HepG2 (cell line): ENCODE data around the gene SH3BP2. TPM values are rescaled to one million over a fixed set of nuclear protein-coding genes. Genes with fewer than 3 reads are reported as not detected.

Source experiments
- ATAC-seq: fragments of 200-7000 bp; cut with Tn5 transposase; 3 replicates; pipeline ENCODE4 v1.9.1; 2020; ENCODE audit warnings: mild to moderate bottlenecking, moderate library complexity
- BruUV-seq: library from RNA; stranded (reverse); fragments of 400-500 nt; replicated peaks from 2 replicates; lab custom pipeline; 2021; lab: Mats Ljungman, UMichigan
- CTCF ChIA-PET: fragments of 300-600 bp; formaldehyde crosslinking; extraction: SDS; loops from one replicate; lab custom pipeline; 2021; ENCODE audit warnings: low total read pairs, inconsistent platforms, low intra/inter-chr PET ratio; lab: Yijun Ruan, JAX
- POLR2A ChIA-PET: fragments of 350-600 bp; sonication (Branson Sonifier 250); formaldehyde crosslinking; loops from one replicate; lab custom pipeline; 2020; ENCODE audit warnings: antibody characterized with exemption, inconsistent platforms; lab: Yijun Ruan, JAX
- DNase-seq: peaks from one replicate; pipeline ENCODE4 v3.0.0-alpha.2; 2015; ENCODE audit warnings: low spot score
- FAIRE-seq: peaks from 3 replicates; lab custom pipeline; 2011; peaks lifted over from hg19 to GRCh38; lab: Jason Lieb, UNC
- H2AFZ ChIP-seq: one replicate; pipeline ENCODE4 v1.6.1; 2011; ENCODE audit warnings: low read length, inconsistent platforms
- H3K27ac ChIP-seq: fragments of 300-600 bp; 3 replicates; pipeline ENCODE4 v1.8.0; 2011; ENCODE audit warnings: mixed run types, mild to moderate bottlenecking, mixed read lengths, low read length, inconsistent platforms; ENCODE audit not compliant: insufficient read depth; ENCODE audit errors: extremely low read length
- H3K27me3 ChIP-seq, 2 experiments: fragments of 200-600 bp in 1 of 2; 2 replicates in 1 of 2; 3 replicates in 1 of 2; pipeline versions ENCODE4 v1.6.0 to v1.8.0; 2011; ENCODE audit warnings: low read length in 2 of 2, mild to moderate bottlenecking in 2 of 2, moderate library complexity in 2 of 2, inconsistent platforms in 1 of 2; ENCODE audit not compliant: insufficient read depth in 2 of 2, control insufficient read depth in 1 of 2
- H3K36me3 ChIP-seq, 2 experiments: fragments of 200-600 bp in 1 of 2; replicated peaks in 1 of 2; 2 replicates in 1 of 2; 3 replicates in 1 of 2; pipeline versions ENCODE4 v1.5.1 to v1.8.0; 2011; ENCODE audit warnings: low read length in 2 of 2, inconsistent platforms in 1 of 2; ENCODE audit not compliant: insufficient read depth in 2 of 2, control insufficient read depth in 1 of 2
- H3K4me1 ChIP-seq: 2 replicates; pipeline ENCODE4 v1.5.1; 2012; ENCODE audit warnings: low read length, inconsistent platforms; ENCODE audit not compliant: insufficient read depth
- H3K4me2 ChIP-seq: 2 replicates; pipeline ENCODE4 v1.6.0; 2011; ENCODE audit warnings: low read depth, low read length, inconsistent platforms
- H3K4me3 ChIP-seq, 3 experiments: fragments of 200-600 bp in 1 of 3; sonication (generic), shearing (Covaris generic) in 1 of 3; replicated peaks in 1 of 3; 2 replicates each; pipeline ENCODE4 v1.5.1; 2011 to 2016; ENCODE audit warnings: low read length in 3 of 3, inconsistent platforms in 2 of 3, low read depth in 2 of 3, mild to moderate bottlenecking in 2 of 3, control low read depth in 1 of 3, mixed read lengths in 1 of 3; ENCODE audit not compliant: insufficient read depth in 1 of 3
- H3K79me2 ChIP-seq: one replicate; pipeline ENCODE4 v1.6.1; 2011; ENCODE audit warnings: low read length, inconsistent platforms; ENCODE audit not compliant: insufficient read depth
- H3K9ac ChIP-seq: 2 replicates; pipeline ENCODE4 v1.6.0; 2011; ENCODE audit warnings: mild to moderate bottlenecking, low read depth, low read length, inconsistent platforms; ENCODE audit not compliant: insufficient read depth
- H3K9me3 ChIP-seq: 2 replicates; pipeline ENCODE4 v1.5.1; 2012; ENCODE audit warnings: mild to moderate bottlenecking, low read length
- H4K20me1 ChIP-seq: 2 replicates; pipeline ENCODE4 v1.6.0; 2011; ENCODE audit warnings: inconsistent platforms, mild to moderate bottlenecking, low read length, moderate library complexity; ENCODE audit not compliant: insufficient read depth
- BCLAF1 ChIP-seq: fragments of 450-650 bp; IDR thresholded peaks from 2 replicates; pipeline ENCODE4 v1.6.1; 2017; ENCODE audit warnings: mild to moderate bottlenecking
- GATA4 ChIP-seq: sonication (generic); IDR thresholded peaks from 2 replicates; pipeline ENCODE4 v1.6.1; 2016; ENCODE audit warnings: antibody characterized with exemption, low read depth, borderline replicate concordance
- HNRNPL ChIP-seq: fragments of 200-400 bp; formaldehyde crosslinking; IDR thresholded peaks from 2 replicates; pipeline ENCODE4 v1.6.1; 2017; ENCODE audit warnings: mild to moderate bottlenecking, low read depth, low read length
- KDM4B ChIP-seq: sonication (generic); formaldehyde crosslinking; IDR thresholded peaks from 2 replicates; pipeline ENCODE4 v1.4.0; 2020; ENCODE audit warnings: missing genetic modification reagents
- KDM6A ChIP-seq: IDR thresholded peaks from 2 replicates; pipeline ENCODE4 v1.6.1; 2016; ENCODE audit warnings: low read depth
- NCOA2 ChIP-seq: sonication (generic); formaldehyde crosslinking; IDR thresholded peaks from 2 replicates; pipeline ENCODE4 v1.8.0; 2022; ENCODE audit warnings: inconsistent platforms
- SIX1 ChIP-seq: sonication (generic); formaldehyde crosslinking; IDR thresholded peaks from 2 replicates; pipeline ENCODE4 v1.4.0; 2020; ENCODE audit warnings: missing genetic modification reagents, borderline replicate concordance
- SNAPC2 ChIP-seq: sonication (generic); formaldehyde crosslinking; IDR thresholded peaks from 2 replicates; pipeline ENCODE4 v1.8.1; 2022; ENCODE audit warnings: mild to moderate bottlenecking, missing genetic modification reagents
- SRY ChIP-seq: sonication (generic); formaldehyde crosslinking; IDR thresholded peaks from 2 replicates; pipeline ENCODE4 v1.8.0; 2022; ENCODE audit warnings: mild to moderate bottlenecking, missing genetic modification reagents
- TFDP2 ChIP-seq: sonication (generic); formaldehyde crosslinking; IDR thresholded peaks from 2 replicates; pipeline ENCODE4 v1.4.0; 2020; ENCODE audit warnings: missing genetic modification reagents
- THAP7 ChIP-seq: sonication (generic); formaldehyde crosslinking; IDR thresholded peaks from 2 replicates; pipeline ENCODE4 v1.8.1; 2023; ENCODE audit warnings: mild to moderate bottlenecking, missing genetic modification reagents
- ZNF577 ChIP-seq: sonication (generic); formaldehyde crosslinking; IDR thresholded peaks from 2 replicates; pipeline ENCODE4 v1.4.0; 2020; ENCODE audit warnings: mild to moderate bottlenecking, low read depth, missing genetic modification reagents, borderline replicate concordance
- ZNF773 ChIP-seq: sonication (generic); formaldehyde crosslinking; IDR thresholded peaks from 2 replicates; pipeline ENCODE4 v1.4.0; 2020; ENCODE audit warnings: missing genetic modification reagents, borderline replicate concordance
- ZNF792 ChIP-seq: IDR thresholded peaks from 2 replicates; pipeline ENCODE4 v1.6.1; 2016
- ZSCAN21 ChIP-seq: sonication (generic); formaldehyde crosslinking; IDR thresholded peaks from 2 replicates; pipeline ENCODE4 v1.8.0; 2022; ENCODE audit warnings: mild to moderate bottlenecking, missing genetic modification reagents, moderate library complexity, borderline replicate concordance
- WGBS: methylation state at CpG from one replicate; pipeline ENCODE4 v1.1.6; 2017; ENCODE audit warnings: low lambda C conversion rate; 5-methylcytosine and 5-hydroxymethylcytosine counted together
- in situ Hi-C: cut with HindIII; loops from 2 replicates; pipeline ENCODE4 v1.10.0; 2017; ENCODE audit warnings: low pct_unique_long_range_greater_than_20kb; ENCODE audit not compliant: extremely low pct_ligation_motif_present
- intact Hi-C: fragments of 100-400 bp; cut with micrococcal nuclease; formaldehyde crosslinking; loops from one replicate; pipeline ENCODE4 v1.10.0; 2022; ENCODE audit not compliant: unreplicated experiment
- polyA plus RNA-seq, 8 experiments: library from polyadenylated mRNA; depleted of rRNA in 3 of 8; stranded (reverse) in 7 of 8; unstranded in 1 of 8; fragments of >200 nt; fragmentation: Illumina TruSeq in 4 of 8; extraction: Trizol in 4 of 8; gene quantifications; 2 replicates each; pipeline versions ENCODE4 v1.2.1 to v1.2.3, GENCODE V29; 2011 to 2016; ENCODE audit warnings: low read depth in 4 of 8, missing spikeins in 1 of 8, mixed read lengths in 1 of 8; ENCODE audit not compliant: insufficient read depth in 1 of 8
- total RNA-seq, 5 experiments: library from RNA; depleted of rRNA; stranded (reverse); fragments of >200 nt; fragmentation: Illumina TruSeq; extraction: Trizol; gene quantifications; 2 replicates each; pipeline ENCODE4 v1.2.3, GENCODE V29; 2016; ENCODE audit warnings: low read depth in 1 of 5

The SH3BP2 gene
- total and polyA plus RNA-seq, 2 of the 13 experiments (the other 11 are each of a cell fraction or from before 2014, with no cell fraction given) = 16.9 to 34.5 TPM

- no peak for TF ChIP-seq BCLAF1
- TF ChIP-seq, all 625 proteins: peak for 22
These were observed 37.8 kb upstream of the SH3BP2 start (continued) for GRCh38 chr4:2754848-2755819.

- ChIA-PET POLR2A (interaction anchor here (0.8 to 1.8 kb wide), 6 partner anchors 11 to 45 kb away, joined by 3 to 20 read pairs (median 5); partner anchors contain the start of gene SH3BP2), CTCF (interaction anchor here (0.7 kb wide), 1 partner anchor 200 kb away, joined by 3 read pairs; no protein-coding TSS in a partner anchor)
- H3K4me2 ChIP-seq = peak within 1 kb of the TSS; percentile 95
- H3K9me3 ChIP-seq = no peaks in the 10 kb centered on the region
- BruUV-seq = no TSS peak
- in situ Hi-C loops = loop anchor here (5.0 kb wide), 1 partner anchor 36 kb away; the partner anchor contains the start of gene SH3BP2
- H3K9ac ChIP-seq = peak within 1 kb of the TSS; percentile 75
- H4K20me1 ChIP-seq = no peaks in the 10 kb centered on the region
- intact Hi-C loops = loop anchor here (1.0 to 10.0 kb wide), 2 partner anchors 35 to 109 kb away; no protein-coding TSS in a partner anchor
- peak; percentile 64 for DNase-seq
- H3K4me1 ChIP-seq = peaks cover 61% of the 10 kb centered on the region
- WGBS = 0% methylated on average over 6 of the region's 96 CpGs
- no peak within 1 kb of the TSS for H2AFZ ChIP-seq
- H3K27me3 ChIP-seq = no peaks in the 10 kb centered on the region
- peak within 1 kb of the TSS; percentile 64 to 88 (median 82) for H3K4me3 ChIP-seq
- peaks cover 0 to 4% of the 10 kb centered on the region in 2 experiments; a peak in 1 of 5 replicates for H3K36me3 ChIP-seq
- no peak for FAIRE-seq
- ATAC-seq = peak; percentile 87
- H3K27ac ChIP-seq = peak within 1 kb of the TSS; percentile 76
- H3K79me2 ChIP-seq = peaks cover 22% of the 10 kb centered on the region
- TF ChIP-seq HNRNPL = no peak
- peak; percentile 17; the same call in 1 of the 2 replicates for TF ChIP-seq ZNF792
- TF ChIP-seq GATA4 = 0 out of 2 replicates have a peak, but pooled peaks have one; percentile 16
- TF ChIP-seq KDM4B (CRISPR knock-in tag) = no peak
- no peak for TF ChIP-seq SIX1
- TF ChIP-seq ZNF577 (CRISPR knock-in tag) = no peak
- TF ChIP-seq ZSCAN21 (CRISPR knock-in tag) = peak; percentile 93; the same call in 1 of the 2 replicates
- peak; percentile 36; the same call in 1 of the 2 replicates for TF ChIP-seq ZNF773 (CRISPR knock-in tag)
- no peak; the same call in 1 of the 2 replicates for TF ChIP-seq NCOA2 (CRISPR knock-in tag)
- TF ChIP-seq SRY (CRISPR knock-in tag) = no peak
- TF ChIP-seq KDM6A (CRISPR knock-in tag) = no peak
- TF ChIP-seq SNAPC2 = no peak; the same call in 1 of the 2 replicates
- no peak for TF ChIP-seq THAP7 (CRISPR knock-in tag)
- TF ChIP-seq TFDP2 (CRISPR knock-in tag) = peak; percentile 67
These were observed 36.8 kb upstream of the SH3BP2 start, which contains the start of gene TNIP2 for GRCh38 chr4:2755821-2756690. TNIP2 (minus strand) TSS chr4:2756336; CDS start chr4:2756289, 47 bp downstream.
